Left ventricle myocardium inferior (tissue), 1 donor: ENCODE results near the gene POU3F2. TPM values are rescaled to one million over a fixed set of nuclear protein-coding genes. Genes with fewer than 3 reads are reported as not detected.

ENCODE experiments used
- DNase-seq: peaks from one replicate; pipeline ENCODE4 v3.0.0-alpha.2; 2020
- H3K27ac ChIP-seq: fragments of 200-600 bp; replicated peaks from 2 replicates; pipeline ENCODE4 v1.8.0; 2021
- H3K27me3 ChIP-seq: fragments of 200-600 bp; 2 replicates; pipeline ENCODE4 v1.8.0; 2021; ENCODE audit warnings: low read depth
- H3K36me3 ChIP-seq: fragments of 200-600 bp; 2 replicates; pipeline ENCODE4 v1.8.0; 2021
- H3K4me1 ChIP-seq: fragments of 200-600 bp; 2 replicates; pipeline ENCODE4 v1.8.0; 2021
- H3K4me3 ChIP-seq: fragments of 200-600 bp; 2 replicates; pipeline ENCODE4 v1.8.0; 2021; ENCODE audit warnings: mild to moderate bottlenecking, moderate library complexity
- H3K9me3 ChIP-seq: fragments of 200-600 bp; replicated peaks from 2 replicates; pipeline ENCODE4 v1.8.0; 2021
- intact Hi-C: fragments of 100-400 bp; cut with micrococcal nuclease; formaldehyde crosslinking; loops from one replicate; pipeline ENCODE4 v1.11.0; 2022
- total RNA-seq: library from RNA; stranded (reverse); fragmentation: NEBNext Ultra II Directional; extraction: Animal tissue kit (Norgen Biotek cat#: 25700); gene quantifications from one replicate; pipeline ENCODE4 v1.2.1, GENCODE V29; 2021
- TF ChIP-seq, protein P1 (sequence below): fragments of 200-600 bp; IDR thresholded peaks from 2 replicates; pipeline ENCODE4 v1.8.0; 2021; ENCODE audit warnings: antibody characterized with exemption, mild to moderate bottlenecking, borderline replicate concordance
- donor health status: DM: no; HTN: yes; CAD: no; lungs with severe emphysema.

The POU3F2 gene
- total RNA-seq, 1 donor from 2014 or later: not detected

DNA sequence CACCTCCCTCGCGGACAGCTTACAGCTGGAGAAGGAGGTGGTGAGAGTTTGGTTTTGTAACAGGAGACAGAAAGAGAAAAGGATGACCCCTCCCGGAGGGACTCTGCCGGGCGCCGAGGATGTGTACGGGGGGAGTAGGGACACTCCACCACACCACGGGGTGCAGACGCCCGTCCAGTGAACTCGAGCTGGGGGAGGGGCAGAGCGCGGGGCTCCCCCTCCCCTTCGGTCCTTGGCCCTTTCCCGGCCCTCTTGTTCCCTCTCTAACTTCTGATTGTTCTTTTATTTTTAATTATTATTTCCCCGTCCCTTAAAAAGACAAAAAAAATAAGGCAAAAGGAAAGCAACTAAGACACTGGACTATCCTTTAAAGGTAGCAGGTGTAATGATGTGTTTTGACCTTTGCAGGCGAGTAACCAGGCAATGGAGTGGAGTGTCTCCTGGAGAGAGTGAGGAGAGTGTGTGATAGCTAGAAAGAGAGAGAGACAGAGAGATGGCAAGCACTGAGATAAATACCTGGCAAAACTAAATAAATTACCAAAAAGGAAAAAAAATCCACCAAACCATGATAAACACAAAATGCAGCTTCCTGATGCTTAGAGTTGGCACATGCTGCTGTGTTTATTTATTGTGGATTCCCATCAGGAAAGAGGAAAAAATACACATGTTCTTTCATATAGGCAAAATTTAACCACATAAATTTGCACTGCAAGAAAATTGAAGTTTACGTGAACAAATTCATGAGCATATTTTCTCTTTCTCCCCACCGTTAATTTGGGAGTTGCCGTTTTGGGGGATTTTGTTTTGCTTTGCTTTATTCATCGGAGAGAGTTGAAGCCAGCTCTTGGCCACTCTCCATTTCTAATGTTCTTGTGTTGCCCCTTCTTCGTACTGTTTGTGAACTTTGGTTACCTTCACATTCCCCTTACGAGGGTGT is 1.9 kb downstream of the POU3F2 start:
- H3K9me3 ChIP-seq: no peaks in the 10 kb centered on the region
- TF ChIP-seq, protein P1, sequence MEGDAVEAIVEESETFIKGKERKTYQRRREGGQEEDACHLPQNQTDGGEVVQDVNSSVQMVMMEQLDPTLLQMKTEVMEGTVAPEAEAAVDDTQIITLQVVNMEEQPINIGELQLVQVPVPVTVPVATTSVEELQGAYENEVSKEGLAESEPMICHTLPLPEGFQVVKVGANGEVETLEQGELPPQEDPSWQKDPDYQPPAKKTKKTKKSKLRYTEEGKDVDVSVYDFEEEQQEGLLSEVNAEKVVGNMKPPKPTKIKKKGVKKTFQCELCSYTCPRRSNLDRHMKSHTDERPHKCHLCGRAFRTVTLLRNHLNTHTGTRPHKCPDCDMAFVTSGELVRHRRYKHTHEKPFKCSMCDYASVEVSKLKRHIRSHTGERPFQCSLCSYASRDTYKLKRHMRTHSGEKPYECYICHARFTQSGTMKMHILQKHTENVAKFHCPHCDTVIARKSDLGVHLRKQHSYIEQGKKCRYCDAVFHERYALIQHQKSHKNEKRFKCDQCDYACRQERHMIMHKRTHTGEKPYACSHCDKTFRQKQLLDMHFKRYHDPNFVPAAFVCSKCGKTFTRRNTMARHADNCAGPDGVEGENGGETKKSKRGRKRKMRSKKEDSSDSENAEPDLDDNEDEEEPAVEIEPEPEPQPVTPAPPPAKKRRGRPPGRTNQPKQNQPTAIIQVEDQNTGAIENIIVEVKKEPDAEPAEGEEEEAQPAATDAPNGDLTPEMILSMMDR: no peak
- peaks cover 50% of the 10 kb centered on the region for H3K4me1 ChIP-seq
- intact Hi-C loops: no loop called here
- no peak overlapping the region for H3K27ac ChIP-seq
- no peaks in the 10 kb centered on the region for H3K36me3 ChIP-seq
- peaks cover 99% of the 10 kb centered on the region for H3K27me3 ChIP-seq
- H3K4me3 ChIP-seq: peak overlapping the region; percentile 67
- no peak for DNase-seq

DNA sequence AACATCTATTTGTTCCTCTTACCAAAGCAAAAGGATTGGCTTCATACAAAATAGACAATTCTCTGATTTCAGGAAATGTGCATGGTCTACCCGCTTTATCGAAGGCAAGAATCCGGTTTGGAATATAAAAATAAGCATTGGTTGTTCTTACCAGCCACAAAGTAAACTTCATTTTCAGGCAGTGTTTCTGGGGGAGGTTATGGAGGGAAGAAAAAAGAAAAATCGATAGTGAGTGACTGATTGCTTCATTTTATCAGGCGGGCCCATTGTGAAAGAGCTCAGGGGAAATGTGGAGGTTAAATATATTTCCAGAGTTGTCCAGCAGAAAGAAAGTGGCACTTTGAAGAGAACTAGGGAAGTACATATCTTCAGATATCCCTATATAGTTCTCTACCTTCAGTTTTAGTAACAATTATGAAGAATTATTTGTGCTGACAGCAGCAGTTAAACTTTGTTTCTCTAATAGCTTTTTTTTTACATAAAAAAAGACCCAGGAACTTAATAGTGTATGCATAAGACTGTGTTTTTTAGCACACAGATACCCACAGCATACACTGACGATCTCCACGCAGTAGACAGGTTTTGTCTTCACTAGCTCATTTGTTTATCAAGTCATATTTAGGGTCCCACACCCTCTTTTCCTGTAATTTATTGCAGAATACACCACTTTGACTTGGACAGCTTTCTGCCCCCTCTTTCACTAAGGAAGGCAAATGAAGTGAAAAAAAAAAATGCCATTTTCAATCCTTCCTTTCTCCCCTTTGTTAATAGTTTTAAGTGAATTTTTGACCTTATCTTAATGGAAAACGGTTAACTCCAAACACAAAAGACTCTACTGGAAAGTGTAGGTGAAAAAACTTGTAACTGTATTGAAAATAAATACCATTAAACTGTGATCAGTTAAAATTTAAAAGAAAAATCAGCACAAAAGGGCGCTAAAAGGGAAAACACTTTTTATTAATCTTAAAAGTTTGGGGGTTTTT is 2.9 kb downstream of the POU3F2 start:
- peaks cover 40% of the 10 kb centered on the region for H3K4me1 ChIP-seq
- peaks cover 99% of the 10 kb centered on the region for H3K27me3 ChIP-seq
- no peaks in the 10 kb centered on the region for H3K36me3 ChIP-seq
- no peak overlapping the region for H3K27ac ChIP-seq
- intact Hi-C loops: no loop called here
- DNase-seq: no peak
- H3K4me3 ChIP-seq: no peak overlapping the region
- TF ChIP-seq, protein P1: no peak
- H3K9me3 ChIP-seq: no peaks in the 10 kb centered on the region

DNA sequence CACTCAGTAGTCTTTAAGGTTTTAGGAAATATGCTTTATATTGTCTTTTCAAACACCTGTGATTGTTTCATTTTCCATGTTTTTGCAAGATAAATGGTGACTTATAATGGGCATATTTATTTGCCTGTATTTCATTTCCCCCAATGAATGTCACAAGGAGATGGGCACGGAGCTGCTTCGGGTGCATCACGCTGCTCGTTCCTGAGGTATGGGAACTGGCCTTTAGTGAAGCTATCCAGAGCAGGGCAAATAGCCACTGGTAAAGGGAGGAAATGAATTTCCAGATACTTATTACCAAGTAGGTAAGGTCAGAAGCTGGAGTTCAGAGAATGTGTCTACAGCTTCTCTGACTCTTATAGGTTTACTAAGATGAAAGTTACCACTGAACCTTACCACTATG is 3.7 kb downstream of the POU3F2 start:
- H3K27ac ChIP-seq: no peak overlapping the region
- no peak overlapping the region for H3K4me3 ChIP-seq
- DNase-seq: no peak
- peaks cover 99% of the 10 kb centered on the region for H3K27me3 ChIP-seq
- intact Hi-C loops: no loop called here
- peaks cover 37% of the 10 kb centered on the region for H3K4me1 ChIP-seq
- H3K9me3 ChIP-seq: no peaks in the 10 kb centered on the region
- no peaks in the 10 kb centered on the region for H3K36me3 ChIP-seq
- TF ChIP-seq, protein P1: no peak

DNA sequence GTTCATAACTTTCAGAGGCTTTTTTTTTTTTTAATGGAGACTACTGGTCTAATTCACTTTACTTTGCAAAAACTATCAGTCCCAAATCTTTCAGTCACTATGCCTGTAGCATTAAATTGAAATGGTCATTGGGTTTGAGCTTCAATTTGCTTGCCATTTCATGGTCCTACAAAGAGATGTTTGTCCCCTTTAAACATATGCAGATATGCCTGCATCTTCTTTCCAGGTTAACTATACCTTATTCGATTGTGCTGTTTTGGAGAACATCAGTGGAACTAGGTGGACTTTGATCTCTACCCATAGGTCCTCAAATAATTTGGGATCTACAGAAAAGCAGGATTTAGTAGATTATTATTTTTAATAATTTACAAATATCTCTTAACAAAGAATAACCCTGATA is 4.6 kb downstream of the POU3F2 start:
- Histone ChIP-seq H3K4me1 (peaks cover 37% of the 10 kb centered on the region), H3K4me3 (no peak overlapping the region), H3K9me3 (no peaks in the 10 kb centered on the region), H3K27ac (no peak overlapping the region), H3K27me3 (peaks cover 99% of the 10 kb centered on the region), H3K36me3 (no peaks in the 10 kb centered on the region)
- intact Hi-C loops: no loop called here
- no peak for DNase-seq
- TF ChIP-seq, protein P1: no peak

DNA sequence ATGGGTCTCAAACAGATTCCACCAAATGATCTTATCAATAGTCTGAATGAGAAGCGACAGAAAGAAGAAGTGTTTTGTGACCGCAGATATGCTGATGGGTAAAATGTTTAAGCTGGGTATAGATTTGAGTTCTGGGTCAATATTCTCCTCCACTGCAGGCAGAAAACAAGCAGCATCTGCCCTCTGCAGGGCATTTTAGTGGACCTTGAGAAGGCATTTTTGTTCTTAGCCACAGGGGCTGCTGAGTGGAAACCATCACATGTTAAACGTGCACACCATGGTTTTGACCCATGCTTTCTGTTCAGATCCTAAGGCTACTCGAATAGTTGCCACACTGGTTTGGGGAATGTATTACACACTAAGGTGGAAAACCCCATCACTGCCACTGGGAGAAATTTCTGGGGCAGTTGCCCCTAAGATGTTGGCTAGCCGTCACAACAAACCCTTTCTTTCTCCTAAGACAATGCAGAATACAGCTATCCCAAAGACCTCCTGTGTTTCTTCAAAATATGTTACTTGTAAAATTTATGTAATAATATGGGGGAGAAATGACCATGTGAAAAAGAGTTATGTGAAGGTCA is 5.5 kb downstream of the POU3F2 start:
- no peaks in the 10 kb centered on the region for H3K36me3 ChIP-seq
- peaks cover 99% of the 10 kb centered on the region for H3K27me3 ChIP-seq
- DNase-seq: no peak
- H3K9me3 ChIP-seq: no peaks in the 10 kb centered on the region
- no peak overlapping the region for H3K4me3 ChIP-seq
- H3K4me1 ChIP-seq: peaks cover 37% of the 10 kb centered on the region
- intact Hi-C loops: no loop called here
- no peak overlapping the region for H3K27ac ChIP-seq
- TF ChIP-seq, protein P1: no peak
